GM10248 (cell line): ENCODE measurements around the gene OR10Z1.

Experiments
- CTCF ChIA-PET: fragments of 300-600 bp; sonication (Branson Sonifier 250); formaldehyde crosslinking; extraction: SDS; loops from one replicate; lab custom pipeline; 2021; ENCODE audit warnings: antibody characterized with exemption; lab: Yijun Ruan, JAX
- POLR2A ChIA-PET: fragments of 350-650 bp; sonication (Branson Sonifier 250); formaldehyde crosslinking; extraction: SDS; loops from one replicate; lab custom pipeline; 2020; ENCODE audit warnings: antibody characterized with exemption; lab: Yijun Ruan, JAX
- DNase-seq: peaks from one replicate; pipeline ENCODE4 v3.0.0; 2012; ENCODE audit errors: extremely low spot score
- TF ChIP-seq, protein P1 (sequence below): IDR thresholded peaks from 2 replicates; pipeline ENCODE4 v1.5.1; 2012; ENCODE audit warnings: mild to moderate bottlenecking, low read depth; ENCODE audit errors: extremely low read depth, missing control alignments, control extremely low read depth

OR10Z1 gene

DNA sequence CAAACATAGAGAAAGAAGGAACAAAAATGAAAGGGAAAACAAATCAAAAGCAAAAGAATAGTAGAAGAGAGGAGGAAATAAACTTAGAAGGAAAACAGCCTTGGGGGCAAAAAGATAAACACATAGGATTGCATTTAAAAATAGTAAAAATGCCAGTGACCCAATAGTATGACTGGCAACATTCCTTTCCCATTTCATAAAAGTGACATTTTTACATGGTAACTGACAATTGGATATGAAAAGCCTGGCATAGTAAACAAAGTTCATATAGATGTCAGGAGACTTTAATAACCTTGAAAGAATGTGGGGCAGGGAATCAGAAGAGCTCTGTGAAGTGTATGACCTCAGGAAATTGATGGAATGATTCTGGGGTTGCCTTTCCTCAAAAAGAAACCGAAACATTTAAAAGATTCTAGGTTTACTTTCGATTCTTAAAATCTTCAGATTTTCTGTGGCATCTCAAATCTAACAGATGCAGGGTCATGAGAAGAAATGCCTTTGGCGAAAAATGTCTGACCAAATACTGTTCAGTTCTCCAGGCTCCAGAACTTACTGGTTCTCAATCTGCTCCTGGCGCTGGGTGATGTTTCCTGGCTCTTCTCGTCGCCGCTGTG, 47.8 kb downstream of the OR10Z1 start:
- TF ChIP-seq, protein P1, sequence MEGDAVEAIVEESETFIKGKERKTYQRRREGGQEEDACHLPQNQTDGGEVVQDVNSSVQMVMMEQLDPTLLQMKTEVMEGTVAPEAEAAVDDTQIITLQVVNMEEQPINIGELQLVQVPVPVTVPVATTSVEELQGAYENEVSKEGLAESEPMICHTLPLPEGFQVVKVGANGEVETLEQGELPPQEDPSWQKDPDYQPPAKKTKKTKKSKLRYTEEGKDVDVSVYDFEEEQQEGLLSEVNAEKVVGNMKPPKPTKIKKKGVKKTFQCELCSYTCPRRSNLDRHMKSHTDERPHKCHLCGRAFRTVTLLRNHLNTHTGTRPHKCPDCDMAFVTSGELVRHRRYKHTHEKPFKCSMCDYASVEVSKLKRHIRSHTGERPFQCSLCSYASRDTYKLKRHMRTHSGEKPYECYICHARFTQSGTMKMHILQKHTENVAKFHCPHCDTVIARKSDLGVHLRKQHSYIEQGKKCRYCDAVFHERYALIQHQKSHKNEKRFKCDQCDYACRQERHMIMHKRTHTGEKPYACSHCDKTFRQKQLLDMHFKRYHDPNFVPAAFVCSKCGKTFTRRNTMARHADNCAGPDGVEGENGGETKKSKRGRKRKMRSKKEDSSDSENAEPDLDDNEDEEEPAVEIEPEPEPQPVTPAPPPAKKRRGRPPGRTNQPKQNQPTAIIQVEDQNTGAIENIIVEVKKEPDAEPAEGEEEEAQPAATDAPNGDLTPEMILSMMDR = no peak
- ChIA-PET CTCF (interaction anchor here (1.6 kb wide), 1 partner anchor 16 kb away, joined by 4 read pairs; no protein-coding TSS in a partner anchor), POLR2A (no interaction called here)
- no peak for DNase-seq

DNA sequence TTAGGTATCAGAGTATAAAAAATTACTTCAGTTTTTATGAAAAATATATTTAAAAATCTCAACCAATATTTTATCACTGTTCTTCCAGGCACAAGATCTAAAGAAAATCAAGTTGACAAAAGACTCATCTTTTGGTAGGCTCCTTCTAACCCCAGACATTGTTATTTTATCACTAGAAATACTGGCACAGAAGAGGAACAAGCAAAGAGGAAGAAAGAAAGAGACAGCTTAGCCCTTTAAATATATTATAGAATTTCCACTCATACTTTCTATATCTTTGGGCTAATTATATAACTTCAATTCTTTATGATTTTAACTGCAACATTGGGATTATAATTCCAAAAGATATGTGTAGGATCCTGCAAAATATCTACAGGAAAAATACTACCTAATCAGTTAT, 49.0 kb downstream of the OR10Z1 start:
- POLR2A ChIA-PET = no interaction called here
- DNase-seq = no peak
- CTCF ChIA-PET = no interaction called here
- TF ChIP-seq, protein P1 = no peak

DNA sequence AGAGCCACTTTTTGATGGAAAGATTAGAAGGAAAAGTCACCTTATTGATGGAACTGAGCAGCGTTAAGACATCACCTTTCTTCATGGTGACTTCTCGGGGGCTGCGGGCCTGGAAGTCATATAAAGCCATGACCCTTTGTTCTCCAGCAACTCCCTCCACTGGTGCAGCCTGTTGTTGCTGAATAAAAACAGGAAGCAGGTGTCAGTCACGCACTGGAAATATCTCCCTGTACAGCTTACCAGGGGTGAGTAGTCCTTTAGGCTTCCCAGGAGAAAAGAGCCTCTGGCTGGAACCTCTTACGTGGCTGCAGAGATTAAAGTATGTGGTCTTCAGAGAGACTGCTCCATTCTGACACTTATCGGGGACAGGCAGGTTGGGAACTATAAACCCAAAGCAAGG, 49.5 kb downstream of the OR10Z1 start:
- CTCF ChIA-PET = no interaction called here
- TF ChIP-seq, protein P1 = no peak
- POLR2A ChIA-PET = no interaction called here
- DNase-seq = no peak
